SK-N-SH treated with all-trans-retinoic acid at 6 μM for 48 hours (cell line): ENCODE data around the gene BST1.

Experiments used
- ATAC-seq: fragments of 200-7000 bp; cut with Tn5 transposase; 3 replicates; pipeline ENCODE4 v1.9.1; 2020; ENCODE audit warnings: mild to moderate bottlenecking, moderate library complexity
- ARNTL ChIP-seq: fragments of 450-650 bp; formaldehyde crosslinking; IDR thresholded peaks from 2 replicates; pipeline ENCODE4 v1.5.0; 2020; ENCODE audit warnings: low read depth, mild to moderate bottlenecking, moderate library complexity, borderline replicate concordance
- BACH2 ChIP-seq: fragments of 250-450 bp; sonication (Bioruptor Pico); IDR thresholded peaks from 2 replicates; pipeline ENCODE4 v1.9.0; 2021; ENCODE audit warnings: mild to moderate bottlenecking, borderline replicate concordance
- CREB5 ChIP-seq: fragments of 250-450 bp; sonication (Bioruptor Pico); IDR thresholded peaks from 2 replicates; pipeline ENCODE4 v1.5.1; 2020; ENCODE audit warnings: low read depth, mild to moderate bottlenecking, moderate library complexity
- CSDC2 ChIP-seq: fragments of 250-450 bp; sonication (Bioruptor Pico); IDR thresholded peaks from 2 replicates; pipeline ENCODE4 v1.5.0; 2020; ENCODE audit warnings: mild to moderate bottlenecking, moderate library complexity
- ESRRG ChIP-seq: fragments of 250-450 bp; sonication (Bioruptor Pico); IDR thresholded peaks from 2 replicates; pipeline ENCODE4 v1.6.1; 2021; ENCODE audit warnings: mild to moderate bottlenecking
- GLIS3 ChIP-seq: fragments of 250-450 bp; sonication (Bioruptor Pico); IDR thresholded peaks from 2 replicates; pipeline ENCODE4 v1.5.0; 2020; ENCODE audit warnings: mild to moderate bottlenecking, moderate library complexity
- ISL1 ChIP-seq: fragments of 250-450 bp; sonication (Bioruptor Pico); IDR thresholded peaks from 2 replicates; pipeline ENCODE4 v2.1.2; 2022; ENCODE audit warnings: mild to moderate bottlenecking, moderate library complexity
- OSR1 ChIP-seq: fragments of 250-450 bp; sonication (Bioruptor Pico); IDR thresholded peaks from 2 replicates; pipeline ENCODE4 v1.8.0; 2022; ENCODE audit warnings: moderate library complexity, mild to moderate bottlenecking, inconsistent platforms
- PATZ1 ChIP-seq: fragments of 250-450 bp; sonication (Bioruptor Pico); IDR thresholded peaks from 2 replicates; pipeline ENCODE4 v1.8.0; 2020; ENCODE audit warnings: mild to moderate bottlenecking, moderate library complexity, borderline replicate concordance
- POU6F1 ChIP-seq: fragments of 250-450 bp; sonication (Bioruptor Pico); IDR thresholded peaks from 2 replicates; pipeline ENCODE4 v1.8.0; 2021; ENCODE audit warnings: low read depth, mild to moderate bottlenecking, moderate library complexity, borderline replicate concordance
- PPARA ChIP-seq: fragments of 250-450 bp; sonication (Bioruptor Pico); IDR thresholded peaks from 2 replicates; pipeline ENCODE4 v1.5.0; 2020; ENCODE audit warnings: mild to moderate bottlenecking, borderline replicate concordance
- RARB ChIP-seq: fragments of 250-450 bp; sonication (Bioruptor Pico); IDR thresholded peaks from 2 replicates; pipeline ENCODE4 v1.8.0; 2021; ENCODE audit warnings: mild to moderate bottlenecking, moderate library complexity
- SNAI2 ChIP-seq: fragments of 250-450 bp; sonication (Bioruptor Pico); IDR thresholded peaks from 2 replicates; pipeline ENCODE4 v1.5.0; 2020; ENCODE audit warnings: mild to moderate bottlenecking, moderate library complexity
- TCF4 ChIP-seq: fragments of 250-450 bp; sonication (Bioruptor Pico); IDR thresholded peaks from 2 replicates; pipeline ENCODE4 v1.8.0; 2021; ENCODE audit warnings: mild to moderate bottlenecking, moderate library complexity, borderline replicate concordance
- TOX ChIP-seq: fragments of 250-450 bp; sonication (Bioruptor Pico); IDR thresholded peaks from 2 replicates; pipeline ENCODE4 v1.8.0; 2021; ENCODE audit warnings: mild to moderate bottlenecking, moderate library complexity, borderline replicate concordance
- TSHZ2 ChIP-seq: fragments of 250-450 bp; sonication (Bioruptor Pico); IDR thresholded peaks from 2 replicates; pipeline ENCODE4 v1.5.0; 2020; ENCODE audit warnings: mild to moderate bottlenecking, moderate library complexity
- ZC3H10 ChIP-seq: fragments of 250-450 bp; sonication (Bioruptor Pico); IDR thresholded peaks from 2 replicates; pipeline ENCODE4 v1.5.1; 2021; ENCODE audit warnings: mild to moderate bottlenecking, moderate library complexity
- ZFP3 ChIP-seq: fragments of 250-450 bp; sonication (Bioruptor Pico); IDR thresholded peaks from 2 replicates; pipeline ENCODE4 v1.5.0; 2020; ENCODE audit warnings: mild to moderate bottlenecking, moderate library complexity
- ZFP30 ChIP-seq: fragments of 450-650 bp; formaldehyde crosslinking; IDR thresholded peaks from 2 replicates; pipeline ENCODE4 v1.5.0; 2022; ENCODE audit warnings: mild to moderate bottlenecking, moderate library complexity
- ZNF565 ChIP-seq: fragments of 450-650 bp; formaldehyde crosslinking; conservative IDR thresholded peaks from 2 replicates; pipeline ENCODE4 v1.5.0; 2020; ENCODE audit warnings: low read depth, mild to moderate bottlenecking, moderate library complexity
- ZNF70 ChIP-seq: fragments of 450-650 bp; formaldehyde crosslinking; IDR thresholded peaks from 2 replicates; pipeline ENCODE4 v1.5.0; 2020; ENCODE audit warnings: mild to moderate bottlenecking, moderate library complexity
- ZNF8 ChIP-seq: fragments of 450-650 bp; formaldehyde crosslinking; IDR thresholded peaks from 2 replicates; pipeline ENCODE4 v1.5.0; 2020; ENCODE audit warnings: mild to moderate bottlenecking, moderate library complexity

BST1 gene

GRCh38 chr4:15771216-15772058 lies 68.6 kb downstream of the BST1 start:
- ATAC-seq, result no peak
- TF ChIP-seq RARB (CRISPR knock-in tag) (no peak), ZNF8 (CRISPR knock-in tag) (no peak), ARNTL (CRISPR knock-in tag) (no peak), ESRRG (CRISPR knock-in tag) (no peak), PPARA (CRISPR knock-in tag) (no peak), ZC3H10 (no peak), ZFP30 (CRISPR knock-in tag) (no peak), SNAI2 (CRISPR knock-in tag) (no peak), ZFP3 (CRISPR knock-in tag) (no peak), TCF4 (no peak), PATZ1 (CRISPR knock-in tag) (no peak), TSHZ2 (CRISPR knock-in tag) (no peak), ZNF70 (CRISPR knock-in tag) (no peak), BACH2 (CRISPR knock-in tag) (no peak), OSR1 (no peak), POU6F1 (no peak), GLIS3 (CRISPR knock-in tag) (no peak), ZNF565 (CRISPR knock-in tag) (no peak)

GRCh38 chr4:15774020-15774420 lies 71.2 kb downstream of the BST1 start:
- no peak for ATAC-seq
- no peak for TF ChIP-seq ESRRG (CRISPR knock-in tag)
- TF ChIP-seq ZFP30 (CRISPR knock-in tag), result no peak
- TF ChIP-seq ISL1 (CRISPR knock-in tag), result no peak
- TF ChIP-seq CREB5 (CRISPR knock-in tag), result no peak
- no peak for TF ChIP-seq PATZ1 (CRISPR knock-in tag)
- no peak for TF ChIP-seq POU6F1
- TF ChIP-seq RARB (CRISPR knock-in tag), result no peak
- TF ChIP-seq ZFP3 (CRISPR knock-in tag), result no peak
- no peak for TF ChIP-seq TSHZ2 (CRISPR knock-in tag)
- no peak for TF ChIP-seq ZNF565 (CRISPR knock-in tag)
- no peak for TF ChIP-seq ZNF8 (CRISPR knock-in tag)
- no peak for TF ChIP-seq PPARA (CRISPR knock-in tag)
- TF ChIP-seq GLIS3 (CRISPR knock-in tag), result no peak
- no peak for TF ChIP-seq ZNF70 (CRISPR knock-in tag)
- TF ChIP-seq BACH2 (CRISPR knock-in tag), result no peak
- TF ChIP-seq SNAI2 (CRISPR knock-in tag), result no peak
- no peak for TF ChIP-seq CSDC2 (CRISPR knock-in tag)
- no peak for TF ChIP-seq TCF4
- TF ChIP-seq ARNTL (CRISPR knock-in tag), result no peak
- no peak for TF ChIP-seq TOX (CRISPR knock-in tag)
